WTC11 (cell line): ENCODE results near the gene MAP3K3.

Source experiments
- CREM ChIP-seq: sonication (generic); formaldehyde crosslinking; IDR thresholded peaks from 2 replicates; pipeline ENCODE4 v1.8.1; 2022; ENCODE audit warnings: mild to moderate bottlenecking, missing genetic modification reagents, moderate library complexity
- ELF4 ChIP-seq: sonication (generic); formaldehyde crosslinking; IDR thresholded peaks from 2 replicates; pipeline ENCODE4 v1.8.1; 2022; ENCODE audit warnings: low read depth, mild to moderate bottlenecking, moderate library complexity, missing genetic modification reagents
- KAT7 ChIP-seq: sonication (generic); formaldehyde crosslinking; IDR thresholded peaks from 2 replicates; pipeline ENCODE4 v1.8.1; 2023; ENCODE audit warnings: missing genetic modification reagents, mild to moderate bottlenecking, borderline replicate concordance
- NFYB ChIP-seq: sonication (generic); formaldehyde crosslinking; conservative IDR thresholded peaks from 2 replicates; pipeline ENCODE4 v1.8.0; 2022; ENCODE audit warnings: low read depth, missing genetic modification reagents
- SMAD3 ChIP-seq: sonication (generic); formaldehyde crosslinking; IDR thresholded peaks from 2 replicates; pipeline ENCODE4 v1.8.0; 2022; ENCODE audit warnings: missing genetic modification reagents, mild to moderate bottlenecking, borderline replicate concordance
- SMAD4 ChIP-seq: sonication (generic); formaldehyde crosslinking; IDR thresholded peaks from 2 replicates; pipeline ENCODE4 v1.8.0; 2022; ENCODE audit warnings: mild to moderate bottlenecking, missing genetic modification reagents
- ZNF121 ChIP-seq: sonication (generic); formaldehyde crosslinking; IDR thresholded peaks from 2 replicates; pipeline ENCODE4 v1.8.0; 2023; ENCODE audit warnings: missing genetic modification reagents
- ZNF138 ChIP-seq: sonication (generic); formaldehyde crosslinking; conservative IDR thresholded peaks from 2 replicates; pipeline ENCODE4 v1.8.1; 2022; ENCODE audit warnings: mild to moderate bottlenecking, moderate library complexity, missing genetic modification reagents
- ZNF423 ChIP-seq: fragments of 250-450 bp; sonication (Bioruptor Pico); IDR thresholded peaks from 2 replicates; pipeline ENCODE4 v2.1.2; 2022; ENCODE audit warnings: mild to moderate bottlenecking, moderate library complexity
- TF ChIP-seq, protein P1 (sequence below): fragments of 200-600 bp; IDR thresholded peaks from 2 replicates; pipeline ENCODE4 v1.8.0; 2022; ENCODE audit warnings: antibody characterized with exemption
- TF ChIP-seq, protein P2 (sequence below): sonication (generic); formaldehyde crosslinking; IDR thresholded peaks from 2 replicates; pipeline ENCODE4 v1.8.1; 2023; ENCODE audit warnings: mild to moderate bottlenecking, missing genetic modification reagents
- TF ChIP-seq, protein P3 (sequence below): sonication (generic); formaldehyde crosslinking; IDR thresholded peaks from 2 replicates; pipeline ENCODE4 v1.8.1; 2022; ENCODE audit warnings: mild to moderate bottlenecking, missing genetic modification reagents, moderate library complexity, borderline replicate concordance

GRCh38 chr17:63647065-63647725 is 25.0 kb downstream of the MAP3K3 start:
- TF ChIP-seq, protein P1, sequence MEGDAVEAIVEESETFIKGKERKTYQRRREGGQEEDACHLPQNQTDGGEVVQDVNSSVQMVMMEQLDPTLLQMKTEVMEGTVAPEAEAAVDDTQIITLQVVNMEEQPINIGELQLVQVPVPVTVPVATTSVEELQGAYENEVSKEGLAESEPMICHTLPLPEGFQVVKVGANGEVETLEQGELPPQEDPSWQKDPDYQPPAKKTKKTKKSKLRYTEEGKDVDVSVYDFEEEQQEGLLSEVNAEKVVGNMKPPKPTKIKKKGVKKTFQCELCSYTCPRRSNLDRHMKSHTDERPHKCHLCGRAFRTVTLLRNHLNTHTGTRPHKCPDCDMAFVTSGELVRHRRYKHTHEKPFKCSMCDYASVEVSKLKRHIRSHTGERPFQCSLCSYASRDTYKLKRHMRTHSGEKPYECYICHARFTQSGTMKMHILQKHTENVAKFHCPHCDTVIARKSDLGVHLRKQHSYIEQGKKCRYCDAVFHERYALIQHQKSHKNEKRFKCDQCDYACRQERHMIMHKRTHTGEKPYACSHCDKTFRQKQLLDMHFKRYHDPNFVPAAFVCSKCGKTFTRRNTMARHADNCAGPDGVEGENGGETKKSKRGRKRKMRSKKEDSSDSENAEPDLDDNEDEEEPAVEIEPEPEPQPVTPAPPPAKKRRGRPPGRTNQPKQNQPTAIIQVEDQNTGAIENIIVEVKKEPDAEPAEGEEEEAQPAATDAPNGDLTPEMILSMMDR: no peak
- TF ChIP-seq, protein P2, sequence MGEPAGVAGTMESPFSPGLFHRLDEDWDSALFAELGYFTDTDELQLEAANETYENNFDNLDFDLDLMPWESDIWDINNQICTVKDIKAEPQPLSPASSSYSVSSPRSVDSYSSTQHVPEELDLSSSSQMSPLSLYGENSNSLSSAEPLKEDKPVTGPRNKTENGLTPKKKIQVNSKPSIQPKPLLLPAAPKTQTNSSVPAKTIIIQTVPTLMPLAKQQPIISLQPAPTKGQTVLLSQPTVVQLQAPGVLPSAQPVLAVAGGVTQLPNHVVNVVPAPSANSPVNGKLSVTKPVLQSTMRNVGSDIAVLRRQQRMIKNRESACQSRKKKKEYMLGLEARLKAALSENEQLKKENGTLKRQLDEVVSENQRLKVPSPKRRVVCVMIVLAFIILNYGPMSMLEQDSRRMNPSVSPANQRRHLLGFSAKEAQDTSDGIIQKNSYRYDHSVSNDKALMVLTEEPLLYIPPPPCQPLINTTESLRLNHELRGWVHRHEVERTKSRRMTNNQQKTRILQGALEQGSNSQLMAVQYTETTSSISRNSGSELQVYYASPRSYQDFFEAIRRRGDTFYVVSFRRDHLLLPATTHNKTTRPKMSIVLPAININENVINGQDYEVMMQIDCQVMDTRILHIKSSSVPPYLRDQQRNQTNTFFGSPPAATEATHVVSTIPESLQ: no peak
- TF ChIP-seq ZNF423 (CRISPR knock-in tag): no peak
- TF ChIP-seq CREM (CRISPR knock-in tag): no peak
- no peak for TF ChIP-seq NFYB (CRISPR knock-in tag)
- TF ChIP-seq, protein P3, sequence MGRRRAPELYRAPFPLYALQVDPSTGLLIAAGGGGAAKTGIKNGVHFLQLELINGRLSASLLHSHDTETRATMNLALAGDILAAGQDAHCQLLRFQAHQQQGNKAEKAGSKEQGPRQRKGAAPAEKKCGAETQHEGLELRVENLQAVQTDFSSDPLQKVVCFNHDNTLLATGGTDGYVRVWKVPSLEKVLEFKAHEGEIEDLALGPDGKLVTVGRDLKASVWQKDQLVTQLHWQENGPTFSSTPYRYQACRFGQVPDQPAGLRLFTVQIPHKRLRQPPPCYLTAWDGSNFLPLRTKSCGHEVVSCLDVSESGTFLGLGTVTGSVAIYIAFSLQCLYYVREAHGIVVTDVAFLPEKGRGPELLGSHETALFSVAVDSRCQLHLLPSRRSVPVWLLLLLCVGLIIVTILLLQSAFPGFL: no peak
- TF ChIP-seq SMAD4: no peak
- no peak for TF ChIP-seq ELF4
- TF ChIP-seq ZNF121 (CRISPR knock-in tag): no peak
- no peak for TF ChIP-seq KAT7 (CRISPR knock-in tag)
- no peak for TF ChIP-seq SMAD3 (CRISPR knock-in tag)
- no peak for TF ChIP-seq ZNF138
